Pancreas (tissue), 10 donors: ENCODE data around the gene IP6K3. TPM values are rescaled to one million over a fixed set of nuclear protein-coding genes. Genes with fewer than 3 reads are reported as not detected.

Experiments
- ATAC-seq, 4 donors: fragments of 200-7000 bp; cut with Tn5 transposase; one replicate each; pipeline versions ENCODE4 v1.8.0 to v1.9.1; 2020; ENCODE audit warnings: mild to moderate bottlenecking in 4 of 4, moderate library complexity in 4 of 4
- DNase-seq, 6 donors: peaks; one replicate each; pipeline ENCODE4 v3.0.0-alpha.2; 2020
- FAIRE-seq: peaks from 2 replicates; lab custom pipeline; 2012; peaks lifted over from hg19 to GRCh38; lab: Jason Lieb, UNC
- H3K27ac ChIP-seq, 4 donors: fragments of 200-600 bp; sonication (generic); 1 replicate in 3 of 4; 2 replicates in 1 of 4; pipeline versions ENCODE4 v1.5.0 to v1.8.0; 2020
- H3K27me3 ChIP-seq, 4 donors: fragments of 200-600 bp; one replicate each; pipeline ENCODE4 v1.8.0; 2021
- H3K36me3 ChIP-seq, 3 donors: fragments of 200-600 bp; sonication (generic) in 1 of 3; one replicate each; pipeline versions ENCODE4 v1.5.0 to v1.8.0; 2020 to 2021
- H3K4me1 ChIP-seq, 3 donors: fragments of 200-600 bp; one replicate each; pipeline ENCODE4 v1.8.0; 2021
- H3K4me3 ChIP-seq, 4 donors: fragments of 200-600 bp; sonication (generic) in 2 of 4; one replicate each; pipeline versions ENCODE4 v1.5.0 to v1.8.0; 2020 to 2021
- H3K9me3 ChIP-seq, 4 donors: fragments of 200-600 bp; one replicate each; pipeline ENCODE4 v1.8.0; 2021
- WGBS, 2 donors: extraction: QIAGEN DNeasy Blood & Tissue Kit; methylation state at CpG; one replicate each; pipeline ENCODE4 v1.1.7; 2013; 5-methylcytosine and 5-hydroxymethylcytosine counted together
- intact Hi-C, 3 donors: fragments of 100-400 bp; cut with DNase I; formaldehyde crosslinking; loops; one replicate each; pipeline versions ENCODE4 v1.11.1 to v1.14.2; 2022
- polyA plus RNA-seq, 2 donors: library from polyadenylated mRNA; stranded (reverse); fragments of 200-250 nt; gene quantifications; one replicate each; pipeline ENCODE4 v1.2.3, GENCODE V29; 2013
- total RNA-seq, 6 donors: library from RNA; stranded (reverse); fragmentation: NEBNext Ultra II Directional in 4 of 6; extraction: Animal tissue kit (Norgen Biotek cat#: 25700) in 4 of 6; gene quantifications; one replicate each; pipeline versions ENCODE4 v1.2.1 to v1.2.4, GENCODE V29; 2021 to 2023
- TF ChIP-seq, protein P1 (sequence below), 4 donors: fragments of 200-600 bp; sonication (generic) in 3 of 4; IDR thresholded peaks; one replicate each; pipeline versions ENCODE4 v1.5.0 to v1.8.0; 2021; ENCODE audit warnings: antibody characterized with exemption in 4 of 4
- donor health status: healthy with polysubstance abuse.
- donor health status: DM: no; HTN: no; CAD: no; lungs with moderate emphysema.
- donor health status: DM: no; HTN: no; CAD: no.
- donor health status: control.
- donor health status: control.
- donor health status: Bipolar disorder and iron deficiency.
- donor health status: DM: yes; HTN: yes; CAD: no.
- donor health status: DM: no; HTN: no; CAD: no.
- donor health status: DM: no; HTN: no; CAD: no.
- donor health status: DM: yes; HTN: yes; CAD: no.

IP6K3 gene
- total and polyA plus RNA-seq, 8 donors = 0.12 to 0.69 (median 0.36) TPM

DNA sequence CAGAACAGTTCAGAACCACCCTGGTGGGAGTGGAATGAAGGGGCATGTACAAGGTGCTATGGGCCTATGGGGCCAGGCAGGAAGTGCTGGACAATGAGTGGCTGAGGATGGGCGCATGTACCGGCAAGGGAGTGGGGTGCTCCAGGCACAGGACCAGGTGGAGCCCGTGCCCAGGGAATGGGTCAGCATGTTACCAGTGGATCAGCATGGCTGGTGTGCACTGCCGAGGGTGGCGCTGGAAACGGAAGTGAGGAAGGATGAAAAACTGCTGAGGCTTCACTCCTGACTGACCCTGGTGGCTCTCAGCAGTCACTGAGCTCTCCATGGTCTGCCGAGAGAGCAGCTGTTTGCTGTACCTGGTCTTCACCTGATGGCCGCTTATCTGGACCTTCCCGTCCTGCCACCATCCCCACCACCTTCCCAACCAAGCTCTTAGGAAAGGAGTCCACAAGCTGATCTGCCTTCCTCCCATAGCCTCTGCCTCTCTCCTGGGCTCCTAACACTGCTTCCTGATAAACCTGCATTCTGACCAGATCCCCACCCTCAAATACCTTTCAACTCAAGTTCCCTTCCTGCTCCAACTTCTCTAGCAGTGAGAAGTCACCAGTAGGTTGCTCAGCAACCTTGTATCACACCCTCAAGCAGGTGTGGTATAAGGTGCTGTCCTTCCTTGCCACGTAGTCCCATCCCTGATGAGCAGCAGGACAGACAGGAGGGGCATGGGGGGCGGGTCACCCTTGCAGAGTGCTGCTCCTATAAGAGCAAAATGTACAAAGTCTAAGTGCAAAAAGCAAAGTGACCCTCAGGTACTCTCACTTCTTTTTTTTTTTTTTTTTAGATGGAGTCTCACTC lies 42.3 kb downstream of the IP6K3 start:
- intact Hi-C loops = loop anchor here in 1 of 3 donors (5.0 kb wide), 1 partner anchor 117 kb away; no protein-coding TSS in a partner anchor

DNA sequence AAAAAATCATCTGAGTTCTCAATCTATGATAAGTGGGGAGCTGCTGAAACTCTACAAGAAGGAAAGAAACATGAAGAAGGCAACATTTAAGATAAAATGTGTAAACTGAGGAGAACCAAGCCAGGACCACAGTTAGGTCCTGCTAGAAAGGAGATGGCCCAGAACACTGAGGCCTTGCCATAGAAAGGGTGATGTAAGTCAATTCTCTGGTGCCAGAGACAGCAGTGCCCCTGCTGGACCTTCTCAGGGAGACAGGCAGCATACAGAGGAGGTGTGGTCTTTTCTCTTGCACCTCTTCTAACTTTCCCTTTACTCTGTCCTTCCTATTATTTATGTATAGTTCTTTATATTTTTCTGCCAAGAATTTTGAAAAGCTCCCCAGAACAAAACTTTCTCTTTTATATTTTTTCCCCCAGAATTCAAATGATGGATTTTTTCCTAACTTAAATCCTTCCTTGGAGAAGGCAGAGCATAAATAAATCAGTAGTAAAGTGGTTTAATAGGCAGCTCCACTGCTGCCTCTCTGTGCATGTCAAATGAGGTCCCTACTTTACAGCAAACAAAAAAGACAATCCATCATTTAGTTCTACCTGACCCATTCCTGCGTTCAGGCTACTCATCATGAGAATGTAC lies 44.2 kb downstream of the IP6K3 start:
- H3K9me3 ChIP-seq = no peaks in the 10 kb centered on the region
- TF ChIP-seq, protein P1, sequence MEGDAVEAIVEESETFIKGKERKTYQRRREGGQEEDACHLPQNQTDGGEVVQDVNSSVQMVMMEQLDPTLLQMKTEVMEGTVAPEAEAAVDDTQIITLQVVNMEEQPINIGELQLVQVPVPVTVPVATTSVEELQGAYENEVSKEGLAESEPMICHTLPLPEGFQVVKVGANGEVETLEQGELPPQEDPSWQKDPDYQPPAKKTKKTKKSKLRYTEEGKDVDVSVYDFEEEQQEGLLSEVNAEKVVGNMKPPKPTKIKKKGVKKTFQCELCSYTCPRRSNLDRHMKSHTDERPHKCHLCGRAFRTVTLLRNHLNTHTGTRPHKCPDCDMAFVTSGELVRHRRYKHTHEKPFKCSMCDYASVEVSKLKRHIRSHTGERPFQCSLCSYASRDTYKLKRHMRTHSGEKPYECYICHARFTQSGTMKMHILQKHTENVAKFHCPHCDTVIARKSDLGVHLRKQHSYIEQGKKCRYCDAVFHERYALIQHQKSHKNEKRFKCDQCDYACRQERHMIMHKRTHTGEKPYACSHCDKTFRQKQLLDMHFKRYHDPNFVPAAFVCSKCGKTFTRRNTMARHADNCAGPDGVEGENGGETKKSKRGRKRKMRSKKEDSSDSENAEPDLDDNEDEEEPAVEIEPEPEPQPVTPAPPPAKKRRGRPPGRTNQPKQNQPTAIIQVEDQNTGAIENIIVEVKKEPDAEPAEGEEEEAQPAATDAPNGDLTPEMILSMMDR (IDR thresholded peaks at IDR 0.05) = peak in 2 of 4 donors; percentile 19 to 27
- no peaks in the 10 kb centered on the region for H3K4me1 ChIP-seq
- H3K27me3 ChIP-seq = no peaks in the 10 kb centered on the region
- intact Hi-C loops = loop anchor here in 1 of 3 donors (5.0 kb wide), 1 partner anchor 115 kb away; no protein-coding TSS in a partner anchor
- H3K4me3 ChIP-seq = no peak overlapping the region
- ATAC-seq (peak in 3 of 4 donors; percentile 72 to 80 (median 76)), FAIRE-seq (no peak), DNase-seq (peak in 1 of 6 donors; percentile 66)
- WGBS, 2 donors = 78 to 85% methylated on average over 1 of the region's 1 CpG
- H3K36me3 ChIP-seq = no peaks in the 10 kb centered on the region
- no peak overlapping the region for H3K27ac ChIP-seq

More for the DNA sequence above, 42.3 kb downstream of the IP6K3 start:
- TF ChIP-seq, protein P1 (IDR thresholded peaks at IDR 0.05) = no peak
- DNase-seq (no peak), FAIRE-seq (no peak), ATAC-seq (no peak)
- 86 to 91% methylated on average over 11 of the region's 11 CpGs for WGBS, 2 donors
- Histone ChIP-seq H3K4me1 (no peaks in the 10 kb centered on the region), H3K9me3 (no peaks in the 10 kb centered on the region), H3K4me3 (no peak overlapping the region), H3K27me3 (no peaks in the 10 kb centered on the region), H3K36me3 (no peaks in the 10 kb centered on the region), H3K27ac (no peak overlapping the region)

DNA sequence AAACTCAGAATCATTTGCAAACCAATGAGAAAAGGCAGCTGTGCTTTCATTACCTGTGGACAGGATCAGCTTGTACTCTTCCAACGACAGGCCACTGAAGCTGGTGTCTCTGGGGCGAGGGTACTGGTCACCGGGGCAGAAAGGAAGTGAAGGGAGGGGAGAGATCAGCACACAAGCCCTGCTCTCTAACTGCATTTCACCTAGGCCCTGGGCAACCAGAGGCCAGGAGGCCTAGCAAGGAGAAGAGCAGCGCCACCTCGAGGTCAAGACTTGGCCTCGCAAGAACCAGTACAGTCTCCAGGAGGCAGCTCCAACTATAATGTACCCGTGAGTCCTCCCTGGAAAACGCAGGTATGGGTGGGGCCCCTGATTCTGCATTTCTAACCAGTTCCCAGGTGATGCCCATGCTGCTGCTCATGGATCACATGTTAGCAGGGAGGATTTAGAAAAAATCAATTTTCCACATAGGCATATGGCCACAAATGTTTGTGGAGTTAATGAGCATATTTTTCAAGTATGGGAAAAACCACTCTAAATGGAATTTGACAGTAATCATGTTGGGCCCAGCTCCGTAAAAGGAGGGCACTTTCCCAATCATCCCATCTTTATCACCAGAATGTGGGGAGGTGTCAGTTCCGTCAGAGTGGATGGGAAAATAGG lies 46.2 kb downstream of the IP6K3 start:
- no peaks in the 10 kb centered on the region for H3K9me3 ChIP-seq
- no peaks in the 10 kb centered on the region for H3K27me3 ChIP-seq
- H3K4me3 ChIP-seq = no peak overlapping the region
- H3K4me1 ChIP-seq = no peaks in the 10 kb centered on the region
- intact Hi-C loops = loop anchor here in 1 of 3 donors (5.0 kb wide), 1 partner anchor 113 kb away; no protein-coding TSS in a partner anchor
- ATAC-seq (peak in 3 of 4 donors; percentile 75 to 84 (median 76)), DNase-seq (peak in 5 of 6 donors; percentile 31 to 77 (median 63)), FAIRE-seq (no peak)
- H3K27ac ChIP-seq = no peak overlapping the region
- WGBS, 2 donors = 51 to 59% methylated on average over 10 of the region's 10 CpGs
- TF ChIP-seq, protein P1 (IDR thresholded peaks at IDR 0.05) = peak; percentile 19 to 46 (median 30)
- H3K36me3 ChIP-seq = peaks cover 0 to 6% (median 0%) of the 10 kb centered on the region in 3 donors

DNA sequence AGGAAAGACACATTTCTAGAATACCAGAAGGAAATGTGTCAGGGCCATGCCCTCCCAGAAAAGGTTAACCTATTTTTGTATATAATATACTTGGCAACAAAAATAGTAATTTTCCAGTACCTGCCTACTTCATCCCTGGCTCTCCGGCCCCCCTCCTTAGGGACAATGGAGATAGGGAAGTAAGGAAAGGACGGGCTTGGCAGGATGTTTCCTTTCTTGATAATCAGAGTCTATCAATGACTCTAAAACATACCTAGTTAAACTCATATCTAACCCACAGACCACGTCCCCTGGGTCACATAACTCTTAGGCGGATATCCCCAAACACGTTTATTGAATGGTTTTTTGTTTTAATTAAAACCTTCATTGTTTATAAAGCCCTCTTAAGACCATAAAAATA lies 47.0 kb downstream of the IP6K3 start:
- no peaks in the 10 kb centered on the region for H3K27me3 ChIP-seq
- H3K4me1 ChIP-seq = no peaks in the 10 kb centered on the region
- FAIRE-seq = no peak
- no peak for ATAC-seq
- peaks cover 0 to 13% (median 0%) of the 10 kb centered on the region in 3 donors for H3K36me3 ChIP-seq
- no peak overlapping the region for H3K4me3 ChIP-seq
- no peak overlapping the region for H3K27ac ChIP-seq
- WGBS, 2 donors = 83 to 87% methylated on average over 5 of the region's 5 CpGs
- intact Hi-C loops = loop anchor here in 1 of 3 donors (5.0 kb wide), 1 partner anchor 112 kb away; no protein-coding TSS in a partner anchor
- TF ChIP-seq, protein P1 (IDR thresholded peaks at IDR 0.05) = no peak
- no peak for DNase-seq
- H3K9me3 ChIP-seq = no peaks in the 10 kb centered on the region
